ENCODE results near the gene AGTRAP. TPM values are rescaled to one million over a fixed set of nuclear protein-coding genes. Genes with fewer than 3 reads are reported as not detected.
A peak's percentile ranks its signal among the peaks of the same experiment; 100 is the strongest.

The AGTRAP gene
- total and polyA plus RNA-seq, 9 of the 15 experiments (the other 6 are each of a cell fraction or from before 2014, with no cell fraction given): 26.8 to 105 (median 57.5) TPM

DNA sequence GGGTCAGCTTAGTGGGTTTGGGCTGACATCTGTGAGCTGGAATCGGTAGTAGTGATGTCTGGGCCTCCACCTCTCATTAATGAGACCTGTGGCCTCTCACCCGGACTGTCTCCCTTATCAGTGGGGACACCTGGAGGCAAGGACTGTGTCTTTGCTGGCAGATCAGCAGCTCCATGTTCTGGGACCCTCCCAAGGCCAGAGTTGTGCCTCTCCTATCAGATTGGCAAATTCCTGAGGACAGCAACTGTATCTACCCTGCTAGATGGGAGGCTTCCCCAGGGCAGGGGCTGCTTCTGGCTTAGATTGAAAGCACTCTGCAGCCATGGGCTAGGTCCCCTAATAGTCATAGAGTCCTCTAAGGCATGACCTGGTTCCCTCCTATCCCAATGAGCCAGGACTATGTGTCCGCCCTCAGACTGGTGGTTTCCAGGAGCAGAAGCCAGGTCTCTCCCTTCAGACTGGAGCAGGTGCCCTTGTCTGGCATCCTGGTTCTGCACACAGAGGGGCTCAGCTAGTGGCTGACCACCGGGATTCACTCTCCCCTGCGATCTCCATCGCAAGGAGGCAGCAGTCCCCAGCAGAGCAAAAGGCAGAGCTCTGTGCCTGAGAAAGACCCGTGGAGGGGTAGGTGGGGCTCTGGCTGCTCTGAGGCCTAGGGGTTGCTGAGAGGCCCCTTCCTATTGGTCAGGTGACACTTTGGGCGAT, 38.6 kb upstream of the AGTRAP start (continued):
- TF ChIP-seq, protein P1, sequence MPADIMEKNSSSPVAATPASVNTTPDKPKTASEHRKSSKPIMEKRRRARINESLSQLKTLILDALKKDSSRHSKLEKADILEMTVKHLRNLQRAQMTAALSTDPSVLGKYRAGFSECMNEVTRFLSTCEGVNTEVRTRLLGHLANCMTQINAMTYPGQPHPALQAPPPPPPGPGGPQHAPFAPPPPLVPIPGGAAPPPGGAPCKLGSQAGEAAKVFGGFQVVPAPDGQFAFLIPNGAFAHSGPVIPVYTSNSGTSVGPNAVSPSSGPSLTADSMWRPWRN (IDR thresholded peaks at IDR 0.05; ENCODE audit: low read depth): no peak
- no peak for TF ChIP-seq U2AF1 (optimal IDR thresholded peaks at IDR 0.05; ENCODE audit: low read depth, low read length)
- TF ChIP-seq, protein P2, sequence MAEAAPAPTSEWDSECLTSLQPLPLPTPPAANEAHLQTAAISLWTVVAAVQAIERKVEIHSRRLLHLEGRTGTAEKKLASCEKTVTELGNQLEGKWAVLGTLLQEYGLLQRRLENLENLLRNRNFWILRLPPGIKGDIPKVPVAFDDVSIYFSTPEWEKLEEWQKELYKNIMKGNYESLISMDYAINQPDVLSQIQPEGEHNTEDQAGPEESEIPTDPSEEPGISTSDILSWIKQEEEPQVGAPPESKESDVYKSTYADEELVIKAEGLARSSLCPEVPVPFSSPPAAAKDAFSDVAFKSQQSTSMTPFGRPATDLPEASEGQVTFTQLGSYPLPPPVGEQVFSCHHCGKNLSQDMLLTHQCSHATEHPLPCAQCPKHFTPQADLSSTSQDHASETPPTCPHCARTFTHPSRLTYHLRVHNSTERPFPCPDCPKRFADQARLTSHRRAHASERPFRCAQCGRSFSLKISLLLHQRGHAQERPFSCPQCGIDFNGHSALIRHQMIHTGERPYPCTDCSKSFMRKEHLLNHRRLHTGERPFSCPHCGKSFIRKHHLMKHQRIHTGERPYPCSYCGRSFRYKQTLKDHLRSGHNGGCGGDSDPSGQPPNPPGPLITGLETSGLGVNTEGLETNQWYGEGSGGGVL (CRISPR knock-in tag; IDR thresholded peaks at IDR 0.05): no peak
- no peak for TF ChIP-seq ZNF583 (CRISPR knock-in tag; IDR thresholded peaks at IDR 0.05)
- no peak for TF ChIP-seq ZNF778 (CRISPR knock-in tag; IDR thresholded peaks at IDR 0.05)
- no peak for TF ChIP-seq POLR2B (IDR thresholded peaks at IDR 0.05; ENCODE audit: low read depth, partially characterized antibody)
- peak; percentile 92 for TF ChIP-seq CBFA2T3 (IDR thresholded peaks at IDR 0.05)
- TF ChIP-seq SNRNP70 (optimal IDR thresholded peaks at IDR 0.05; ENCODE audit: low read depth, low read length): no peak
- TF ChIP-seq COPS2 (conservative IDR thresholded peaks at IDR 0.05): no peak
- TF ChIP-seq ZNF134 (CRISPR knock-in tag; conservative IDR thresholded peaks at IDR 0.05): no peak
- TF ChIP-seq, protein P3, sequence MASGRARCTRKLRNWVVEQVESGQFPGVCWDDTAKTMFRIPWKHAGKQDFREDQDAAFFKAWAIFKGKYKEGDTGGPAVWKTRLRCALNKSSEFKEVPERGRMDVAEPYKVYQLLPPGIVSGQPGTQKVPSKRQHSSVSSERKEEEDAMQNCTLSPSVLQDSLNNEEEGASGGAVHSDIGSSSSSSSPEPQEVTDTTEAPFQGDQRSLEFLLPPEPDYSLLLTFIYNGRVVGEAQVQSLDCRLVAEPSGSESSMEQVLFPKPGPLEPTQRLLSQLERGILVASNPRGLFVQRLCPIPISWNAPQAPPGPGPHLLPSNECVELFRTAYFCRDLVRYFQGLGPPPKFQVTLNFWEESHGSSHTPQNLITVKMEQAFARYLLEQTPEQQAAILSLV (tag; IDR thresholded peaks at IDR 0.05): no peak
- no peak for TF ChIP-seq ZSCAN29 (IDR thresholded peaks at IDR 0.05)
- TF ChIP-seq NFATC3 (IDR thresholded peaks at IDR 0.05): no peak
- TF ChIP-seq MTF1 (CRISPR knock-in tag; IDR thresholded peaks at IDR 0.05; ENCODE audit: borderline replicate concordance): no peak
- TF ChIP-seq, protein P4, sequence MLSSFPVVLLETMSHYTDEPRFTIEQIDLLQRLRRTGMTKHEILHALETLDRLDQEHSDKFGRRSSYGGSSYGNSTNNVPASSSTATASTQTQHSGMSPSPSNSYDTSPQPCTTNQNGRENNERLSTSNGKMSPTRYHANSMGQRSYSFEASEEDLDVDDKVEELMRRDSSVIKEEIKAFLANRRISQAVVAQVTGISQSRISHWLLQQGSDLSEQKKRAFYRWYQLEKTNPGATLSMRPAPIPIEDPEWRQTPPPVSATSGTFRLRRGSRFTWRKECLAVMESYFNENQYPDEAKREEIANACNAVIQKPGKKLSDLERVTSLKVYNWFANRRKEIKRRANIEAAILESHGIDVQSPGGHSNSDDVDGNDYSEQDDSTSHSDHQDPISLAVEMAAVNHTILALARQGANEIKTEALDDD (IDR thresholded peaks at IDR 0.05): no peak
- no peak for TF ChIP-seq PHB2 (IDR thresholded peaks at IDR 0.05; ENCODE audit: low read depth)
- no peak for TF ChIP-seq ZFPM2 (CRISPR knock-in tag; IDR thresholded peaks at IDR 0.05)
- TF ChIP-seq, protein P5, sequence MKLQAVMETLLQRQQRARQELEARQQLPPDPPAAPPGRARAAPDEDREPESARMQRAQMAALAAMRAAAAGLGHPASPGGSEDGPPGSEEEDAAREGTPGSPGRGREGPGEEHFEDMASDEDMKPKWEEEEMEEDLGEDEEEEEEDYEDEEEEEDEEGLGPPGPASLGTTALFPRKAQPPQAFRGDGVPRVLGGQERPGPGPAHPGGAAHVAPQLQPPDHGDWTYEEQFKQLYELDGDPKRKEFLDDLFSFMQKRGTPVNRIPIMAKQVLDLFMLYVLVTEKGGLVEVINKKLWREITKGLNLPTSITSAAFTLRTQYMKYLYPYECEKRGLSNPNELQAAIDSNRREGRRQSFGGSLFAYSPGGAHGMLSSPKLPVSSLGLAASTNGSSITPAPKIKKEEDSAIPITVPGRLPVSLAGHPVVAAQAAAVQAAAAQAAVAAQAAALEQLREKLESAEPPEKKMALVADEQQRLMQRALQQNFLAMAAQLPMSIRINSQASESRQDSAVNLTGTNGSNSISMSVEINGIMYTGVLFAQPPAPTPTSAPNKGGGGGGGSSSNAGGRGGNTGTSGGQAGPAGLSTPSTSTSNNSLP (IDR thresholded peaks at IDR 0.05; ENCODE audit: borderline replicate concordance, low read depth, low read length): no peak
- TF ChIP-seq, protein P6, sequence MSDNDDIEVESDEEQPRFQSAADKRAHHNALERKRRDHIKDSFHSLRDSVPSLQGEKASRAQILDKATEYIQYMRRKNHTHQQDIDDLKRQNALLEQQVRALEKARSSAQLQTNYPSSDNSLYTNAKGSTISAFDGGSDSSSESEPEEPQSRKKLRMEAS (CRISPR knock-in tag; IDR thresholded peaks at IDR 0.05): no peak
- no peak for TF ChIP-seq HNRNPL (IDR thresholded peaks at IDR 0.05; ENCODE audit: low read depth, low read length)
- no peak for TF ChIP-seq KLF1 (tag; IDR thresholded peaks at IDR 0.05)
- TF ChIP-seq RBM39 (optimal IDR thresholded peaks at IDR 0.05; ENCODE audit: low read depth, low read length): no peak
- no peak for TF ChIP-seq ELF1 (tag; IDR thresholded peaks at IDR 0.05)
- TF ChIP-seq GABPA (tag; conservative IDR thresholded peaks at IDR 0.05; ENCODE audit: low read depth): no peak
- TF ChIP-seq RCOR1 (IDR thresholded peaks at IDR 0.05; ENCODE audit: borderline replicate concordance in 1 of 2, low read depth in 2 of 2, low read length in 2 of 2): peak; percentile 41 to 66; a peak in 2 of 4 replicates
